Dermis lymphatic vessel endothelial cell (primary cell): ENCODE data around the gene WSB1. TPM values are rescaled to one million over a fixed set of nuclear protein-coding genes. Genes with fewer than 3 reads are reported as not detected.

ENCODE experiments used
- total RNA-seq: library from RNA; depleted of rRNA; stranded (reverse); fragments of >200 nt; gene quantifications from 2 replicates; pipeline ENCODE4 v1.2.1, GENCODE V29; 2014

WSB1 gene, protein sequence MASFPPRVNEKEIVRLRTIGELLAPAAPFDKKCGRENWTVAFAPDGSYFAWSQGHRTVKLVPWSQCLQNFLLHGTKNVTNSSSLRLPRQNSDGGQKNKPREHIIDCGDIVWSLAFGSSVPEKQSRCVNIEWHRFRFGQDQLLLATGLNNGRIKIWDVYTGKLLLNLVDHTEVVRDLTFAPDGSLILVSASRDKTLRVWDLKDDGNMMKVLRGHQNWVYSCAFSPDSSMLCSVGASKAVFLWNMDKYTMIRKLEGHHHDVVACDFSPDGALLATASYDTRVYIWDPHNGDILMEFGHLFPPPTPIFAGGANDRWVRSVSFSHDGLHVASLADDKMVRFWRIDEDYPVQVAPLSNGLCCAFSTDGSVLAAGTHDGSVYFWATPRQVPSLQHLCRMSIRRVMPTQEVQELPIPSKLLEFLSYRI
- total RNA-seq: 402 and 519 TPM in 2 replicates

DNA sequence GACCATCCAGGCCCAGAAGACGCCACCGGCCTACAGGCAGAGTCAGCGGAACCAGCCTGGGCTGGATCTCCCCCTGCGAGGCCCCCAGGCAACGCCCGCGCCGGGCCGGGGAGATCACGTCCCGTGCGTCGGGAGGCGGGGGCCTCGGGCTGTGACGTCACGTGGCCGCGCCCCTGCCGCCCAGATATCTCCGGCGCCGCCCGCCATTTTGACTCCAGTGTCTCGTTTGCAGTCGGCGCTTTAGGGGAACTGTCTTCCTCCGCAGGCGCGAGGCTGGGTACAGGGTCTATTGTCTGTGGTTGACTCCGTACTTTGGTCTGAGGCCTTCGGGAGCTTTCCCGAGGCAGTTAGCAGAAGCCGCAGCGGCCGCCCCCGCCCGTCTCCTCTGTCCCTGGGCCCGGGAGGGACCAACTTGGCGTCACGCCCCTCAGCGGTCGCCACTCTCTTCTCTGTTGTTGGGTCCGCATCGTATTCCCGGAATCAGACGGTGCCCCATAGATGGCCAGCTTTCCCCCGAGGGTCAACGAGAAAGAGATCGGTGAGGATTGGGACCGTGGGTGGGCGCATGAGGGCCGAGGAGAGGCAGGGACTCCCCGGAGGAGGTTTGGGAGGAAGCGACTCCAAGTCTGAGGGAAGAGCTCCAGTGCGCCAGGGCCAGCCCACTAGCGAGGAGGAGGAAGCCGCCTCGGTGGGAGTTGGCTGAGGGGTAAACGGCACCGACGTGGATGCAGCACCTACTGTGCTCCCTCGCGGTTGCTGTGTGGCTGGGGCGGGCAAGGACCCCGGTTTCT lies at the start of gene WSB1:
TSS of gene WSB1 (plus strand) at position 217 of the 791 bp plus-strand sequence. CDS start at position 499, 282 bp downstream.

Other genes starting within 250 kb of the WSB1 start
- 8.8 and 12.3 TPM in 2 replicates for gene KSR1, start 162.3 kb downstream of the WSB1 start, total RNA-seq